Endothelial cell of umbilical vein (primary cell): ENCODE measurements around the gene IL10RB. TPM values are rescaled to one million over a fixed set of nuclear protein-coding genes. Genes with fewer than 3 reads are reported as not detected.

Experiments
- BruUV-seq: library from RNA; stranded (reverse); fragments of 400-500 nt; replicated peaks from 2 replicates; lab custom pipeline; 2021; lab: Mats Ljungman, UMichigan
- CTCF ChIA-PET: fragments of 300-600, 350-600 bp; sonication (Branson Sonifier 250); formaldehyde crosslinking; loops from one replicate; lab custom pipeline; 2021; ENCODE audit warnings: antibody characterized with exemption, inconsistent platforms; lab: Charles Lee
- POLR2A ChIA-PET: fragments of 300-600, 350-600 bp; sonication (Branson Sonifier 250); formaldehyde crosslinking; loops from one replicate; lab custom pipeline; 2021; ENCODE audit warnings: antibody characterized with exemption, inconsistent platforms; lab: Charles Lee
- DNase-seq: peaks from one replicate; pipeline ENCODE4 v3.0.0-alpha.2; 2011; ENCODE audit warnings: low read depth, low spot score
- FAIRE-seq: peaks from 2 replicates; lab custom pipeline; 2011; peaks lifted over from hg19 to GRCh38; lab: Jason Lieb, UNC
- H2AFZ ChIP-seq: 2 replicates; pipeline ENCODE4 v1.6.0; 2012; ENCODE audit warnings: low read depth, low read length, control low read depth, inconsistent platforms
- H3K27ac ChIP-seq: 2 replicates; pipeline ENCODE4 v1.5.1; 2011; ENCODE audit warnings: low read depth, mild to moderate bottlenecking, control low read depth, low read length, moderate library complexity; ENCODE audit not compliant: insufficient read depth
- H3K27me3 ChIP-seq, 2 experiments: 2 replicates each; pipeline versions ENCODE4 v1.6.0 to v1.6.1; 2011; ENCODE audit warnings: low read length in 2 of 2, mixed read lengths in 1 of 2; ENCODE audit not compliant: control insufficient read depth in 2 of 2, insufficient read depth in 2 of 2
- H3K36me3 ChIP-seq, 2 experiments: 2 replicates in 1 of 2; 3 replicates in 1 of 2; pipeline ENCODE4 v1.5.1; 2011; ENCODE audit warnings: low read length in 2 of 2, mild to moderate bottlenecking in 1 of 2, moderate library complexity in 1 of 2; ENCODE audit not compliant: control insufficient read depth in 2 of 2, insufficient read depth in 2 of 2; ENCODE audit errors: extremely low read depth in 1 of 2
- H3K4me1 ChIP-seq: 3 replicates; pipeline ENCODE4 v1.5.1; 2011; ENCODE audit warnings: mild to moderate bottlenecking, low read length; ENCODE audit not compliant: control insufficient read depth, insufficient read depth; ENCODE audit errors: extremely low read depth
- H3K4me2 ChIP-seq: 2 replicates; pipeline ENCODE4 v1.6.1; 2011; ENCODE audit warnings: low read length, control low read depth, mixed read lengths; ENCODE audit not compliant: insufficient read depth
- H3K4me3 ChIP-seq, 3 experiments: fragments of 200-600 bp in 1 of 3; sonication (generic), shearing (Covaris generic) in 1 of 3; replicated peaks in 1 of 3; 2 replicates each; pipeline ENCODE4 v1.5.1; 2011 to 2016; ENCODE audit warnings: control low read depth in 3 of 3, low read length in 3 of 3, mild to moderate bottlenecking in 2 of 3, inconsistent platforms in 1 of 3, low read depth in 1 of 3, moderate library complexity in 1 of 3; ENCODE audit not compliant: insufficient read depth in 1 of 3
- H3K79me2 ChIP-seq: 2 replicates; pipeline ENCODE4 v1.6.0; 2012; ENCODE audit warnings: low read length, inconsistent platforms; ENCODE audit not compliant: control insufficient read depth, insufficient read depth
- H3K9ac ChIP-seq: replicated peaks from 2 replicates; pipeline ENCODE3; 2011; ENCODE audit warnings: low read length, control low read depth; ENCODE audit not compliant: insufficient read depth; ENCODE audit errors: extremely low read depth
- H3K9me1 ChIP-seq: replicated peaks from 3 replicates; pipeline ENCODE4 v1.6.0; 2011; ENCODE audit warnings: mild to moderate bottlenecking, low read length; ENCODE audit not compliant: control insufficient read depth, insufficient read depth; ENCODE audit errors: extremely low read depth
- H3K9me3 ChIP-seq: replicated peaks from 2 replicates; pipeline ENCODE4 v1.5.1; 2012; ENCODE audit warnings: low read length, inconsistent platforms; ENCODE audit not compliant: control insufficient read depth, insufficient read depth
- H4K20me1 ChIP-seq: replicated peaks from 2 replicates; pipeline ENCODE3; 2011; ENCODE audit warnings: mild to moderate bottlenecking, low read length; ENCODE audit not compliant: control insufficient read depth, insufficient read depth; ENCODE audit errors: extremely low read depth
- EZH2 ChIP-seq: IDR thresholded peaks from 2 replicates; pipeline ENCODE4 v1.6.1; 2012; ENCODE audit warnings: borderline replicate concordance, low read depth, mild to moderate bottlenecking, moderate library complexity, low read length, inconsistent platforms; ENCODE audit not compliant: severe bottlenecking
- FOS ChIP-seq: IDR thresholded peaks from 2 replicates; pipeline ENCODE4 v1.6.1; 2011; ENCODE audit warnings: mild to moderate bottlenecking, low read length, moderate library complexity, borderline replicate concordance; ENCODE audit not compliant: insufficient read depth
- GATA2 ChIP-seq: IDR thresholded peaks from 2 replicates; pipeline ENCODE4 v1.7.0; 2011; ENCODE audit warnings: low read depth, mild to moderate bottlenecking, moderate library complexity, mixed read lengths, low read length; ENCODE audit not compliant: insufficient read length, insufficient read depth
- JUN ChIP-seq: IDR thresholded peaks from 2 replicates; pipeline ENCODE4 v1.6.1; 2011; ENCODE audit warnings: borderline replicate concordance, low read depth; ENCODE audit not compliant: insufficient read length, insufficient read depth
- MYC ChIP-seq: IDR thresholded peaks from one replicate; pipeline ENCODE4 v1.6.1; 2011; ENCODE audit warnings: mild to moderate bottlenecking, low read depth, low read length
- POLR2A ChIP-seq: IDR thresholded peaks from 2 replicates; pipeline ENCODE4 v1.6.1; 2012; ENCODE audit warnings: low read depth, mild to moderate bottlenecking, control low read depth, low read length
- POLR2AphosphoS5 ChIP-seq: IDR thresholded peaks from 2 replicates; pipeline ENCODE4 v1.6.1; 2012; ENCODE audit warnings: low read depth, mild to moderate bottlenecking, control low read depth, low read length, moderate library complexity; ENCODE audit not compliant: insufficient read depth
- dilution Hi-C: fragments of 300-500 bp; cut with MboI; formaldehyde crosslinking; loops from one replicate; pipeline ENCODE4 v1.15.0; 2019; ENCODE audit warnings: low sequenced_read_pairs; ENCODE audit not compliant: extremely low pct_ligation_motif_present
- intact Hi-C: fragments of 100-400 bp; cut with micrococcal nuclease; formaldehyde crosslinking; loops from one replicate; pipeline ENCODE4 v1.10.0; 2022
- polyA plus RNA-seq, 4 experiments: library from polyadenylated mRNA; depleted of rRNA in 3 of 4; stranded (reverse) in 3 of 4; unstranded in 1 of 4; fragments of >200 nt; gene quantifications; 2 replicates each; pipeline versions ENCODE4 v1.2.1 to v1.2.3, GENCODE V29; 2011 to 2012; ENCODE audit warnings: missing spikeins in 1 of 4
- total RNA-seq: library from RNA; stranded (reverse); gene quantifications from 2 replicates; pipeline ENCODE4 v1.2.3, GENCODE V29; 2021
- TF ChIP-seq, protein P1 (sequence below), 2 donors: IDR thresholded peaks; 1 replicate in 1 of 2; 2 replicates in 1 of 2; pipeline ENCODE4 v1.5.1; 2011; ENCODE audit warnings: low read length in 2 of 2, mild to moderate bottlenecking in 2 of 2, moderate library complexity in 2 of 2, control low read depth in 1 of 2, inconsistent platforms in 1 of 2, low read depth in 1 of 2; ENCODE audit not compliant: insufficient read depth in 1 of 2; ENCODE audit errors: extremely low read depth in 1 of 2
- TF ChIP-seq, protein P2 (sequence below): IDR thresholded peaks from 2 replicates; pipeline ENCODE4 v1.6.1; 2011; ENCODE audit not compliant: insufficient read depth, insufficient read length

Gene IL10RB
- total and polyA plus RNA-seq, 2 donors (not counting 3 experiments of a cell fraction or from before 2014, with no cell fraction given), result 21.9 to 31.4 TPM

DNA sequence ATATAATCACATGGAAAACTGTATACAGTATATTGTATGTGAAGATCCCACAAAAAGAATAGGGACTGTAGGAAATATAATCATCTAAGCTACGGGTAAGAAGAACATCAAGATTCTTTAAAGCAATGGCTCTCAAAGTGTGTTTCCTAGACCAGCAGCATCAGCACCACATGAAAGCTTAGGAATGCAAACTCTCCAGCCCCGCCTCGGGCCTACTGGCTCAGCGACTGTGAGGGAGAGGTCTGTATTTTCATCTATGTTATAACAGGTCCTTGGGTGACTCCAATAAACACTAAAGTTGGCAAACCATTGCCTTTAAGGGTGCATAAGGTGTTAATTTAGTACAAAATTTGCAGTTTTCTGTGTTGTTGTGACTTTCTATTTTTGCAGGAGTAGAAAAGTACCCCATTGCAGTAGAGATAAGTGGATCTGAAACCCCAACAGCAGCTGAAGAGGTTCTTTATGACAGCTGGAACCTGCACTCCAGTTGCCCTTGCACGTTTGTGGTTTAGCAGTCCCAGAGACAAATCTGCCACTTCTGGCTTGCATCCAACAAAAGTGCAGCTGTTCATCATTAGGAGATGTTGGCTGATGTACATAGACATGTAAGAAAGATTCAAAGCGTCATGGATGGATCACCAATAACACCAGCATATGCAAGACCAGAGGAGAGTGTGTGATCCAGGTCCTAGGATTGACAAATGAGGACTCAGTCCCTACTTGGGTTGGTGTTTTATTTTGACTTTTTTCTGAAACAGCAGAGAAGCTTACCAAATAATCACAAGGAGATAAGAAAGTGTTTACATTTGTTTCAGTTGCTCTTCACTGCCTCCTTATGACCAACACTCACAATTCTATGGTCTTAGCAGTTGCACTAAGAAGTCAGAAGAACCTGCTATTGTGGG is 42.7 kb downstream of the IL10RB start:
- Histone ChIP-seq H3K36me3 (no peaks in the 10 kb centered on the region), H3K4me3 (no peak overlapping the region), H2AFZ (no peak overlapping the region), H4K20me1 (no peaks in the 10 kb centered on the region), H3K4me1 (no peaks in the 10 kb centered on the region), H3K9me1 (no peaks in the 10 kb centered on the region), H3K27me3 (peaks cover 6 to 7% of the 10 kb centered on the region in 2 experiments), H3K27ac (no peak overlapping the region), H3K4me2 (no peak overlapping the region), H3K79me2 (no peaks in the 10 kb centered on the region), H3K9me3 (no peaks in the 10 kb centered on the region), H3K9ac (no peak overlapping the region)
- POLR2A ChIA-PET, result no interaction called here
- CTCF ChIA-PET, result interaction anchor here (1.0 to 2.8 kb wide), 5 partner anchors 10 to 109 kb away, joined by 3 to 11 read pairs (median 3); partner anchors contain the start of gene IL10RB
- TF ChIP-seq, protein P1, sequence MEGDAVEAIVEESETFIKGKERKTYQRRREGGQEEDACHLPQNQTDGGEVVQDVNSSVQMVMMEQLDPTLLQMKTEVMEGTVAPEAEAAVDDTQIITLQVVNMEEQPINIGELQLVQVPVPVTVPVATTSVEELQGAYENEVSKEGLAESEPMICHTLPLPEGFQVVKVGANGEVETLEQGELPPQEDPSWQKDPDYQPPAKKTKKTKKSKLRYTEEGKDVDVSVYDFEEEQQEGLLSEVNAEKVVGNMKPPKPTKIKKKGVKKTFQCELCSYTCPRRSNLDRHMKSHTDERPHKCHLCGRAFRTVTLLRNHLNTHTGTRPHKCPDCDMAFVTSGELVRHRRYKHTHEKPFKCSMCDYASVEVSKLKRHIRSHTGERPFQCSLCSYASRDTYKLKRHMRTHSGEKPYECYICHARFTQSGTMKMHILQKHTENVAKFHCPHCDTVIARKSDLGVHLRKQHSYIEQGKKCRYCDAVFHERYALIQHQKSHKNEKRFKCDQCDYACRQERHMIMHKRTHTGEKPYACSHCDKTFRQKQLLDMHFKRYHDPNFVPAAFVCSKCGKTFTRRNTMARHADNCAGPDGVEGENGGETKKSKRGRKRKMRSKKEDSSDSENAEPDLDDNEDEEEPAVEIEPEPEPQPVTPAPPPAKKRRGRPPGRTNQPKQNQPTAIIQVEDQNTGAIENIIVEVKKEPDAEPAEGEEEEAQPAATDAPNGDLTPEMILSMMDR (IDR thresholded peaks at IDR 0.05; ENCODE audit: extremely low read depth in 1 of 2, insufficient read depth in 1 of 2, low read depth in 1 of 2, low read length in 2 of 2), result no peak
- TF ChIP-seq MYC, result no peak
- TF ChIP-seq JUN, result no peak
- TF ChIP-seq FOS, result no peak
- TF ChIP-seq, protein P2, sequence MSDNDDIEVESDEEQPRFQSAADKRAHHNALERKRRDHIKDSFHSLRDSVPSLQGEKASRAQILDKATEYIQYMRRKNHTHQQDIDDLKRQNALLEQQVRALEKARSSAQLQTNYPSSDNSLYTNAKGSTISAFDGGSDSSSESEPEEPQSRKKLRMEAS, result no peak
- no peak for TF ChIP-seq EZH2
- TF ChIP-seq POLR2AphosphoS5, result no peak
- no peak for TF ChIP-seq GATA2
- TF ChIP-seq POLR2A, result no peak
- dilution Hi-C loops, result no loop called here
- intact Hi-C loops, result no loop called here
- FAIRE-seq (no peak), DNase-seq (no peak)
- no TSS peak for BruUV-seq
